ENCODE results near the gene TMPRSS11B.
"Not testable (repeated sequence)": the region's sequence is repeated elsewhere in the genome, so short reads cannot be mapped to it uniquely, and the experiment has no call there.

The TMPRSS11B gene

GRCh38 chr4:68216501-68216900 is 29.0 kb downstream of the TMPRSS11B start:
- DNase-seq, result no peak

GRCh38 chr4:68209003-68209402 is 36.5 kb downstream of the TMPRSS11B start:
- DNase-seq, result no peak

GRCh38 chr4:68194305-68194704 is 51.2 kb downstream of the TMPRSS11B start:
- DNase-seq, result not testable (repeated sequence)

- DNase-seq, result no peak
Measured at GRCh38 chr4:68193194-68193593, 52.3 kb downstream of the TMPRSS11B start.

- DNase-seq, result no peak
Measured at GRCh38 chr4:68187145-68187544, 58.3 kb downstream of the TMPRSS11B start.

- DNase-seq, result no peak
Measured at GRCh38 chr4:68184923-68185322, 60.6 kb downstream of the TMPRSS11B start.

GRCh38 chr4:68183417-68183816 is 62.1 kb downstream of the TMPRSS11B start:
- DNase-seq, result no peak

GRCh38 chr4:68182382-68182820 is 63.1 kb downstream of the TMPRSS11B start:
- DNase-seq, result no peak

- no peak for DNase-seq
Measured at GRCh38 chr4:68180849-68181526, 64.5 kb downstream of the TMPRSS11B start.

- DNase-seq, result no peak
Measured at GRCh38 chr4:68176904-68177303, 68.6 kb downstream of the TMPRSS11B start.
